ENCODE data around the gene GTF2A1.

The GTF2A1 gene

GRCh38 chr14:81137316-81137715 is 83.4 kb downstream of the GTF2A1 start:
- DNase-seq (ENCODE audit: low read depth), result peak; percentile 26

- no peak for DNase-seq (ENCODE audit: low read depth)
These were observed 87.4 kb downstream of the GTF2A1 start for GRCh38 chr14:81133400-81133799.

- no peak for DNase-seq (ENCODE audit: low read depth)
These were observed 88.3 kb downstream of the GTF2A1 start for GRCh38 chr14:81132468-81132867.

GRCh38 chr14:81129242-81129641 is 91.5 kb downstream of the GTF2A1 start:
- DNase-seq (ENCODE audit: low read depth), result no peak

GRCh38 chr14:81127785-81128184 is 93.0 kb downstream of the GTF2A1 start:
- DNase-seq (ENCODE audit: low read depth), result no peak

GRCh38 chr14:81125536-81125935 is 95.2 kb downstream of the GTF2A1 start:
- no peak for DNase-seq (ENCODE audit: low read depth)
